ENCODE results near the gene HOXC11. TPM values are rescaled to one million over a fixed set of nuclear protein-coding genes. Genes with fewer than 3 reads are reported as not detected.

HOXC11 gene
- total RNA-seq, 4 donors from 2014 or later: not detected

DNA sequence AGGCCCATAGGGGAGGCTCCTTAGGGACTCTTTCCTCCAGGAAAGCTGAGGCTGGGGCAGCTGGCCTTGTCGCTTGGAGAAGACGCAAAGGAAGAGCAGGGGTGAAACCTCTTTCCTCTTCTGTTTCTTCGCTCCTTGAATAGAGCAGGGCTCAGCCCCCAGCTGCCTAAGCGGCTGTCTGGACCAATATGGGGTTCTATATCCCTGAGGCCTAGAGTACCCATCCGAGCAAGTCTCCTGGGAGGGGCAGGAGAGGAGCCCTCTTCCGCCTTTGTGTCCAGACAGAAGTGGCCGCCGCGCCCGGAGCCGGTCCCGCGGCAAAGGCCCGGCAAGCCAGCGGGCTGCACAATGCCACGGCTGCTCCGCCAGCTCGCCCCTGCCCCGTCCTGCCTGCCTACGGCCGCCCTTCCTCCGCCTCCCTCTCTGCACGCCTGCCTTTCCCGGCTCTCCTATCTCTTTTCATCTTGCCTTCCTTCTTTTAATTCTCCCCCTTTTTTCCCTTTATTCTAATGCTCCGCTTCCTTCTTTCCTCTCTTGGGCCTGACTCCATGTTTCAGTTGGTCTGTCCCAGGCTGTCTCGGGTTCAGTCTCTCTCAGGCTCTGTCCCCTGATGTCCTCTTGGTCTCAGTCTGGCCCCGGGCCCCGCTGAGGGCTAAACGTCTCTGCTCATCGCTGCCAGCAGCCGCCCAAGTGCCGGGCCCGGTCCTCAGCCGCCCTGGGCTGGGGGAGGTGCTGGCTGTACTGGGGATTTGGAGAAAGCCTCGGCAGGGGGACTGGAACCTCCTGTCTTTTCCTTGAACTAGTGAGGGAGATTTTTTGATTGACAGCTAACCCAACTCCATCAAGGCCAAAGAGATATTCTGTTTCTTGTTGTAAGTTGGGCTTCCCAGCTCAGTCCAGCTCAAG lies 24.5 kb downstream of the HOXC11 start:
- H3K27ac ChIP-seq: no peak overlapping the region
- no peak for DNase-seq

DNA sequence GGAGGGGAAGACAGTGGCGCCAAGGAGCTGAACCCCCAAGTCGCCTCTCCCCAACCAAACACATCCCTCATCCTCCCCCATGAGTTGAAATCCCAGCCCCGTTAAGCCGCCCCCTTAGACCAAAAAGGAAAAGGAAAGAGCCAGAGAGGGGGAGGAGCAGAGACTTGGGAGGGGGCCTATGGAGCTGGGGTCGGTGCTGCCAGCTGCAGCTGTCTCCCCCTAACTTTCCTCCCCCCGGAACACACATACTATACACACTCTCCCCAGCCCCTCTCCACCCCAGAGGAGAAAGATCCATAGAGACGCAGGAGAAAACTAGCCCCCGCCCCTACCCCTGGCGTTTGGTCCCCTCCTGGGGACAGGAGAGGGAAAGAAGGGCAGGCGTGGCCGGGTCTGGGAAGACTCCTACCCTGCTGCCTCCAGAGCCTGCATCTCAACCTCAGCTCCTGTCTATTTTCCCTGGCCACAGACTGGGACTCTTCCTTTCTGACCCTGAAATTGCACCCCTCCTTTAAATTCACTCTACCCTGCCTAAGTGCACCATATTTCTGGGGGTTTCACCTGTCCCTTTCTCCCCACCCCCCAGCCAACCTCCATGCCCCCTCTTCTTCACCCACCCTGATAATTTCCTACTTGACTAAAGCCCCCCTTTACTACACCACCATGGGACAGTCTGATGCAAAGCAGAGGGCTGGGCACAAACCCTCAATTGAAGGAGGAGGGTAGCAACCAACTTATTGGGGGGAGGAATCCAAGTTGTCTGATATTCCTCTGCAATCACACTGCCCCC lies 25.4 kb downstream of the HOXC11 start:
- DNase-seq: no peak
- Histone ChIP-seq H3K27ac (no peak overlapping the region), H3K4me1 (peaks cover 32 to 54% (median 37%) of the 10 kb centered on the region in 3 donors), H3K9me3 (no peaks in the 10 kb centered on the region), H3K4me3 (no peak overlapping the region), H3K36me3 (no peaks in the 10 kb centered on the region), H3K27me3 (peaks cover 19 to 100% (median 83%) of the 10 kb centered on the region in 4 donors)
- no peak for TF ChIP-seq POLR2A (IDR thresholded peaks at IDR 0.05)
- TF ChIP-seq, protein P1, sequence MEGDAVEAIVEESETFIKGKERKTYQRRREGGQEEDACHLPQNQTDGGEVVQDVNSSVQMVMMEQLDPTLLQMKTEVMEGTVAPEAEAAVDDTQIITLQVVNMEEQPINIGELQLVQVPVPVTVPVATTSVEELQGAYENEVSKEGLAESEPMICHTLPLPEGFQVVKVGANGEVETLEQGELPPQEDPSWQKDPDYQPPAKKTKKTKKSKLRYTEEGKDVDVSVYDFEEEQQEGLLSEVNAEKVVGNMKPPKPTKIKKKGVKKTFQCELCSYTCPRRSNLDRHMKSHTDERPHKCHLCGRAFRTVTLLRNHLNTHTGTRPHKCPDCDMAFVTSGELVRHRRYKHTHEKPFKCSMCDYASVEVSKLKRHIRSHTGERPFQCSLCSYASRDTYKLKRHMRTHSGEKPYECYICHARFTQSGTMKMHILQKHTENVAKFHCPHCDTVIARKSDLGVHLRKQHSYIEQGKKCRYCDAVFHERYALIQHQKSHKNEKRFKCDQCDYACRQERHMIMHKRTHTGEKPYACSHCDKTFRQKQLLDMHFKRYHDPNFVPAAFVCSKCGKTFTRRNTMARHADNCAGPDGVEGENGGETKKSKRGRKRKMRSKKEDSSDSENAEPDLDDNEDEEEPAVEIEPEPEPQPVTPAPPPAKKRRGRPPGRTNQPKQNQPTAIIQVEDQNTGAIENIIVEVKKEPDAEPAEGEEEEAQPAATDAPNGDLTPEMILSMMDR (IDR thresholded peaks at IDR 0.05): no peak
- intact Hi-C loops (cut with DNase I): no loop called here
- 24 to 50% methylated on average over 9 to 11 of the region's 11 CpGs for WGBS, 2 donors

More for the DNA sequence above, 24.5 kb downstream of the HOXC11 start:
- H3K9me3 ChIP-seq: no peaks in the 10 kb centered on the region
- TF ChIP-seq, protein P1 (IDR thresholded peaks at IDR 0.05): no peak
- TF ChIP-seq POLR2A (IDR thresholded peaks at IDR 0.05): no peak
- H3K36me3 ChIP-seq: no peaks in the 10 kb centered on the region
- H3K4me3 ChIP-seq: no peak overlapping the region
- intact Hi-C loops (cut with DNase I): no loop called here
- peaks cover 32 to 54% (median 37%) of the 10 kb centered on the region in 3 donors for H3K4me1 ChIP-seq
- 50% methylated on average over 23 to 26 of the region's 35 CpGs for WGBS, 2 donors
- H3K27me3 ChIP-seq: peaks cover 19 to 100% (median 85%) of the 10 kb centered on the region in 4 donors

DNA sequence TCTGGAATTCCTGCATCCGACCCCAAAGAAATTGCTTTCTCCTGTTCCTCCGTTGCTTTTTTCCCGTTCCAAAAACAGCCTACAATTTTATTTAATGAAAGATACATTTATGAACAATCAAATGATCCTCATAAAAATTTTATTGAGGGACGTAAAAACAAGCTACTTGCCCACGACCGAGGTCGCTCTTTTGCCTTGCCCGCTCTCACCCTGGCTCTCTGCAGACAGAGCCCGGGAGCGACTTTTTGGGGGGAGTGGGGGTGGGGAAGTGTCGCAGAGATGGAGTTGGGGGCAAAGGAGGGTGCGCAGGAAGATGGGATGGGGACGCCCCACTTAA lies 25.9 kb downstream of the HOXC11 start:
- H3K27ac ChIP-seq: no peak overlapping the region
- H3K4me1 ChIP-seq: peaks cover 32 to 53% (median 37%) of the 10 kb centered on the region in 3 donors
- H3K4me3 ChIP-seq: peak overlapping the region in 1 of 4 donors; percentile 59
- H3K9me3 ChIP-seq: no peaks in the 10 kb centered on the region
- TF ChIP-seq POLR2A (IDR thresholded peaks at IDR 0.05): no peak
- TF ChIP-seq, protein P1 (IDR thresholded peaks at IDR 0.05): no peak
- DNase-seq: no peak
- H3K27me3 ChIP-seq: peaks cover 19 to 100% (median 83%) of the 10 kb centered on the region in 4 donors
- H3K36me3 ChIP-seq: no peaks in the 10 kb centered on the region
- 5 to 21% methylated on average over 9 to 13 of the region's 13 CpGs for WGBS, 2 donors
- intact Hi-C loops (cut with DNase I): no loop called here

DNA sequence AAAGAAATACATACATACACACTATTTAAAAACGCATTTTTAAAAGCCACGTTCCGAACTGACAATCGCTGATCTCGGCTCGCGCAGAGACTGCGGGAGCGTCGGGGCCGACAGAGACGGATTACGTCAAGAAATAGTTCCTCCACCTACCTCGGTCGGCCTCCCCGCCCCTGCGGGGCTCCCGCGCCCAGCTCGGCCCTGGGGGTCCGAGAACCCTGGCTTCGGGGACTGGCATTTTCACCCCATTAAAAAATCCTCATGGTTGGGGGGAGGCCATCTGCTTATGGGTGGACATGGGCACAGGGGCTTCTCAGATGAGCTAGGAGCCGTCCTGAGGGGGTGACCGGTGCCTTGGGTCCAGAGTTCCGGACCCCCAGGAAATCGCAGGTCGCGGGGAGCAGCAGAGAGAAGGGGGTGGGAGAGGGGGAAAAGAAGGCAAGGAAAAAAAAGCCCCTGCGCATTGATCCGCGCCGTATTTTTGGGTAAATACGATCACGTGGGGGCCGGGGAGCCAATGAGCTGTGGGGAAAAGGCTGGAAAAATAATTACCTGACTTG lies 26.7 kb downstream of the HOXC11 start:
- Histone ChIP-seq H3K27ac (peak overlapping the region in 2 of 4 donors; percentile 37 to 81), H3K36me3 (no peaks in the 10 kb centered on the region), H3K4me3 (peak overlapping the region; percentile 39 to 63 (median 58)), H3K27me3 (peaks cover 12 to 100% (median 79%) of the 10 kb centered on the region in 4 donors), H3K4me1 (peaks cover 24 to 46% (median 30%) of the 10 kb centered on the region in 3 donors), H3K9me3 (no peaks in the 10 kb centered on the region)
- no peak for DNase-seq
- intact Hi-C loops (cut with DNase I): no loop called here
- TF ChIP-seq POLR2A (IDR thresholded peaks at IDR 0.05): no peak
- TF ChIP-seq, protein P1 (IDR thresholded peaks at IDR 0.05): no peak
- WGBS, 2 donors: 2 to 4% methylated on average over 20 to 26 of the region's 35 CpGs

Data from esophagus squamous epithelium (tissue), 5 donors.